Activated CD4-positive, alpha-beta T cell treated with anti-CD3 and anti-CD28 coated beads, Interleukin-2, amount 10 ng/mL, durations not matched to agents 24 days and 14 days (primary cell): ENCODE measurements around the gene EOLA2. TPM values are rescaled to one million over a fixed set of nuclear protein-coding genes. Genes with fewer than 3 reads are reported as not detected.
A peak's percentile ranks its signal among the peaks of the same experiment; 100 is the strongest.
"Not testable (repeated sequence)": the region's sequence is repeated elsewhere in the genome, so short reads cannot be mapped to it uniquely, and the experiment has no call there.

Experiments used
- DNase-seq: peaks from one replicate; pipeline ENCODE4 v3.0.0; 2022
- H3K27ac Mint-ChIP-seq: one replicate; pipeline ENCODE4 v1.8.0; 2022; ENCODE audit warnings: mild to moderate bottlenecking, mixed read lengths
- H3K27me3 Mint-ChIP-seq: one replicate; pipeline ENCODE4 v1.8.0; 2022; ENCODE audit warnings: mixed read lengths
- H3K36me3 Mint-ChIP-seq: one replicate; pipeline ENCODE4 v1.8.0; 2022; ENCODE audit warnings: low read depth, mild to moderate bottlenecking, mixed read lengths
- H3K4me1 Mint-ChIP-seq: one replicate; pipeline ENCODE4 v1.8.0; 2021; ENCODE audit warnings: mixed read lengths
- H3K4me3 Mint-ChIP-seq: one replicate; pipeline ENCODE4 v1.8.0; 2022; ENCODE audit warnings: mild to moderate bottlenecking, moderate library complexity, mixed read lengths
- H3K9me3 Mint-ChIP-seq: one replicate; pipeline ENCODE4 v1.8.0; 2021; ENCODE audit warnings: mixed read lengths
- intact Hi-C: fragments of 100-400 bp; cut with micrococcal nuclease; formaldehyde crosslinking; loops from one replicate; pipeline ENCODE4 v1.15.1; 2023
- total RNA-seq: library from RNA; stranded (reverse); gene quantifications from 2 replicates; pipeline ENCODE4 v1.2.3, GENCODE V29; 2022

EOLA2 gene
- total RNA-seq, 1 donor from 2014 or later = 49.2 TPM

GRCh38 chrX:149945087-149945670 lies 6.9 kb upstream of the EOLA2 start:
- H3K27me3 Mint-ChIP-seq, DNase-seq, H3K4me3 Mint-ChIP-seq, H3K27ac Mint-ChIP-seq, H3K9me3 Mint-ChIP-seq, H3K4me1 Mint-ChIP-seq, intact Hi-C loops: not testable (repeated sequence)
- peaks cover 12% of the 10 kb centered on the region for H3K36me3 Mint-ChIP-seq

GRCh38 chrX:149940674-149941024 lies 2.4 kb upstream of the EOLA2 start:
- H3K9me3 Mint-ChIP-seq, H3K27me3 Mint-ChIP-seq, H3K36me3 Mint-ChIP-seq, DNase-seq, H3K4me1 Mint-ChIP-seq, intact Hi-C loops: not testable (repeated sequence)
- Mint-ChIP-seq H3K4me3 (peak overlapping the region; percentile 92), H3K27ac (peak overlapping the region; percentile 95)

GRCh38 chrX:149939905-149940673 lies 1.8 kb upstream of the EOLA2 start:
- Mint-ChIP-seq H3K27me3 (no peaks in the 10 kb centered on the region), H3K4me3 (peak overlapping the region; percentile 92), H3K4me1 (peaks cover 8% of the 10 kb centered on the region), H3K36me3 (peaks cover 10% of the 10 kb centered on the region), H3K27ac (peak overlapping the region; percentile 95), H3K9me3 (no peaks in the 10 kb centered on the region)
- intact Hi-C loops = no loop called here
- peak; percentile 97 for DNase-seq

- H3K4me3 Mint-ChIP-seq = peak overlapping the region; percentile 92
- peak overlapping the region; percentile 95 for H3K27ac Mint-ChIP-seq
- intact Hi-C loops = no loop called here
- H3K27me3 Mint-ChIP-seq = no peaks in the 10 kb centered on the region
- peaks cover 8% of the 10 kb centered on the region for H3K4me1 Mint-ChIP-seq
- no peaks in the 10 kb centered on the region for H3K9me3 Mint-ChIP-seq
- no peak for DNase-seq
- H3K36me3 Mint-ChIP-seq = peaks cover 8% of the 10 kb centered on the region
These were observed 1.3 kb upstream of the EOLA2 start for GRCh38 chrX:149939655-149939904.

- H3K4me3 Mint-ChIP-seq = peak overlapping the region; percentile 92
- DNase-seq = peak; percentile 96
- peak overlapping the region; percentile 97 for H3K27ac Mint-ChIP-seq
- no peaks in the 10 kb centered on the region for H3K9me3 Mint-ChIP-seq
- H3K4me1 Mint-ChIP-seq = peaks cover 10% of the 10 kb centered on the region
- H3K27me3 Mint-ChIP-seq = no peaks in the 10 kb centered on the region
- peaks cover 9% of the 10 kb centered on the region for H3K36me3 Mint-ChIP-seq
- intact Hi-C loops = no loop called here
These were observed 777 bp upstream of the EOLA2 start for GRCh38 chrX:149938881-149939654.

GRCh38 chrX:149937871-149938426 lies 342 bp downstream of the EOLA2 start:
- no peaks in the 10 kb centered on the region for H3K9me3 Mint-ChIP-seq
- H3K36me3 Mint-ChIP-seq = peaks cover 9% of the 10 kb centered on the region
- intact Hi-C loops = no loop called here
- no peak for DNase-seq
- peak overlapping the region; percentile 84 for H3K4me3 Mint-ChIP-seq
- H3K27ac Mint-ChIP-seq = peak overlapping the region; percentile 97
- H3K27me3 Mint-ChIP-seq = no peaks in the 10 kb centered on the region
- H3K4me1 Mint-ChIP-seq = peaks cover 10% of the 10 kb centered on the region

- DNase-seq, H3K27me3 Mint-ChIP-seq, H3K9me3 Mint-ChIP-seq, H3K36me3 Mint-ChIP-seq, intact Hi-C loops: not testable (repeated sequence)
- Mint-ChIP-seq H3K4me3 (peak overlapping the region; percentile 84), H3K27ac (peak overlapping the region; percentile 97), H3K4me1 (peaks cover 10% of the 10 kb centered on the region)
These were observed 963 bp downstream of the EOLA2 start for GRCh38 chrX:149937328-149937727.

GRCh38 chrX:149933547-149933946 lies 4.7 kb downstream of the EOLA2 start:
- H3K27ac Mint-ChIP-seq, H3K9me3 Mint-ChIP-seq, H3K4me3 Mint-ChIP-seq, H3K4me1 Mint-ChIP-seq, H3K27me3 Mint-ChIP-seq, intact Hi-C loops: not testable (repeated sequence)
- peak; percentile 46 for DNase-seq
- H3K36me3 Mint-ChIP-seq = peaks cover 12% of the 10 kb centered on the region

GRCh38 chrX:149932970-149933369 lies 5.3 kb downstream of the EOLA2 start:
- H3K9me3 Mint-ChIP-seq, H3K27me3 Mint-ChIP-seq, H3K27ac Mint-ChIP-seq, H3K4me3 Mint-ChIP-seq, intact Hi-C loops, DNase-seq, H3K4me1 Mint-ChIP-seq: not testable (repeated sequence)
- peaks cover 12% of the 10 kb centered on the region for H3K36me3 Mint-ChIP-seq

- H3K27ac Mint-ChIP-seq, H3K27me3 Mint-ChIP-seq, H3K9me3 Mint-ChIP-seq, H3K4me3 Mint-ChIP-seq, H3K36me3 Mint-ChIP-seq, intact Hi-C loops, H3K4me1 Mint-ChIP-seq: not testable (repeated sequence)
- DNase-seq = peak; percentile 3
These were observed 6.1 kb downstream of the EOLA2 start for GRCh38 chrX:149932150-149932549.

GRCh38 chrX:149931355-149931754 lies 6.9 kb downstream of the EOLA2 start:
- H3K4me3 Mint-ChIP-seq, intact Hi-C loops, H3K27ac Mint-ChIP-seq, H3K4me1 Mint-ChIP-seq, H3K9me3 Mint-ChIP-seq, H3K36me3 Mint-ChIP-seq, H3K27me3 Mint-ChIP-seq: not testable (repeated sequence)
- peak; percentile 32 for DNase-seq

GRCh38 chrX:149929400-149929799 lies 8.9 kb downstream of the EOLA2 start, which contains the start of gene HSFX4:
Gene HSFX4, plus strand, starts transcription at chrX:149929573. Its CDS starts 72 bp downstream, at chrX:149929645.
- peak within 1 kb of the TSS; percentile 80 for H3K27ac Mint-ChIP-seq
- H3K4me3 Mint-ChIP-seq, H3K9me3 Mint-ChIP-seq, H3K36me3 Mint-ChIP-seq, H3K4me1 Mint-ChIP-seq, intact Hi-C loops, DNase-seq, H3K27me3 Mint-ChIP-seq: not testable (repeated sequence)

GRCh38 chrX:149928635-149929034 lies 9.7 kb downstream of the EOLA2 start:
- H3K4me1 Mint-ChIP-seq, H3K4me3 Mint-ChIP-seq, H3K9me3 Mint-ChIP-seq, H3K36me3 Mint-ChIP-seq, H3K27me3 Mint-ChIP-seq, intact Hi-C loops: not testable (repeated sequence)
- peak overlapping the region; percentile 80 for H3K27ac Mint-ChIP-seq
- DNase-seq = peak; percentile 76

GRCh38 chrX:149927964-149928258 lies 10.4 kb downstream of the EOLA2 start:
- H3K4me3 Mint-ChIP-seq, intact Hi-C loops, H3K27ac Mint-ChIP-seq, H3K36me3 Mint-ChIP-seq, H3K4me1 Mint-ChIP-seq, H3K9me3 Mint-ChIP-seq, DNase-seq, H3K27me3 Mint-ChIP-seq: not testable (repeated sequence)
